ENCODE results near the gene PJVK. TPM values are rescaled to one million over a fixed set of nuclear protein-coding genes. Genes with fewer than 3 reads are reported as not detected.

PJVK gene
- polyA plus RNA-seq, 1 experiment = 1.5 TPM

DNA sequence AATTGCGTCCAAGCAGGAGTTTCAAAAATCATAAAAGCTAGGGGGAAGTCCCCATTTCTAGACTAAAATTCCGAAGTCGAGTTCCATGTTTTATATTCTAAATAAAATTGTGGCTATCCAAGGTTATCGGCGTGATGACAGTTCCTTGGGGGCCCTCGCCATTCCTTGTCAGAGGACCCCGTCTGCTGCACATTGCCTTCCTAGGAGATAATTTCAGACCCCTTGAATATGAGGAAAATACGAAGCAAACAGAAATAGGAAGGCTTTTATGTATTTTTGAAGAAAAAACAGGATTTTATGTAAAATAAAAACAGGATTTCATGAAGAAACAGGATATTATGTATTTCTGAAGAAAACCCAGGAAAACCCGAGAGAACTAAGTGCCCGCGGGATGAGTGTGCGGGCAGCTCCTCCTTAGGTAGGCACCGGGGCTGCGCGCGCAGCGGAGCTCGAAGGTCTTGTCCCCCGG lies 28.6 kb downstream of the PJVK start:
- TF ChIP-seq, protein P1, sequence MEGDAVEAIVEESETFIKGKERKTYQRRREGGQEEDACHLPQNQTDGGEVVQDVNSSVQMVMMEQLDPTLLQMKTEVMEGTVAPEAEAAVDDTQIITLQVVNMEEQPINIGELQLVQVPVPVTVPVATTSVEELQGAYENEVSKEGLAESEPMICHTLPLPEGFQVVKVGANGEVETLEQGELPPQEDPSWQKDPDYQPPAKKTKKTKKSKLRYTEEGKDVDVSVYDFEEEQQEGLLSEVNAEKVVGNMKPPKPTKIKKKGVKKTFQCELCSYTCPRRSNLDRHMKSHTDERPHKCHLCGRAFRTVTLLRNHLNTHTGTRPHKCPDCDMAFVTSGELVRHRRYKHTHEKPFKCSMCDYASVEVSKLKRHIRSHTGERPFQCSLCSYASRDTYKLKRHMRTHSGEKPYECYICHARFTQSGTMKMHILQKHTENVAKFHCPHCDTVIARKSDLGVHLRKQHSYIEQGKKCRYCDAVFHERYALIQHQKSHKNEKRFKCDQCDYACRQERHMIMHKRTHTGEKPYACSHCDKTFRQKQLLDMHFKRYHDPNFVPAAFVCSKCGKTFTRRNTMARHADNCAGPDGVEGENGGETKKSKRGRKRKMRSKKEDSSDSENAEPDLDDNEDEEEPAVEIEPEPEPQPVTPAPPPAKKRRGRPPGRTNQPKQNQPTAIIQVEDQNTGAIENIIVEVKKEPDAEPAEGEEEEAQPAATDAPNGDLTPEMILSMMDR (IDR thresholded peaks at IDR 0.05; ENCODE audit: insufficient read depth, low read depth, low read length) = no peak
- CTCF ChIA-PET = interaction anchor here (1.0 kb wide), 1 partner anchor 44 kb away, joined by 3 read pairs; no protein-coding TSS in a partner anchor
- peak overlapping the region; percentile 22 for H3K4me3 ChIP-seq (ENCODE audit: low read depth, low read length)
- H3K27me3 ChIP-seq (ENCODE audit: control insufficient read depth, insufficient read depth, low read length) = no peaks in the 10 kb centered on the region
- no peak for DNase-seq (ENCODE audit: low read depth)
- no peaks in the 10 kb centered on the region for H3K36me3 ChIP-seq (ENCODE audit: control insufficient read depth, insufficient read depth, low read length)
- POLR2A ChIA-PET = interaction anchor here (0.6 kb wide), 1 partner anchor 29 kb away, joined by 3 read pairs; the partner anchor contains the start of genes PJVK and PRKRA

DNA sequence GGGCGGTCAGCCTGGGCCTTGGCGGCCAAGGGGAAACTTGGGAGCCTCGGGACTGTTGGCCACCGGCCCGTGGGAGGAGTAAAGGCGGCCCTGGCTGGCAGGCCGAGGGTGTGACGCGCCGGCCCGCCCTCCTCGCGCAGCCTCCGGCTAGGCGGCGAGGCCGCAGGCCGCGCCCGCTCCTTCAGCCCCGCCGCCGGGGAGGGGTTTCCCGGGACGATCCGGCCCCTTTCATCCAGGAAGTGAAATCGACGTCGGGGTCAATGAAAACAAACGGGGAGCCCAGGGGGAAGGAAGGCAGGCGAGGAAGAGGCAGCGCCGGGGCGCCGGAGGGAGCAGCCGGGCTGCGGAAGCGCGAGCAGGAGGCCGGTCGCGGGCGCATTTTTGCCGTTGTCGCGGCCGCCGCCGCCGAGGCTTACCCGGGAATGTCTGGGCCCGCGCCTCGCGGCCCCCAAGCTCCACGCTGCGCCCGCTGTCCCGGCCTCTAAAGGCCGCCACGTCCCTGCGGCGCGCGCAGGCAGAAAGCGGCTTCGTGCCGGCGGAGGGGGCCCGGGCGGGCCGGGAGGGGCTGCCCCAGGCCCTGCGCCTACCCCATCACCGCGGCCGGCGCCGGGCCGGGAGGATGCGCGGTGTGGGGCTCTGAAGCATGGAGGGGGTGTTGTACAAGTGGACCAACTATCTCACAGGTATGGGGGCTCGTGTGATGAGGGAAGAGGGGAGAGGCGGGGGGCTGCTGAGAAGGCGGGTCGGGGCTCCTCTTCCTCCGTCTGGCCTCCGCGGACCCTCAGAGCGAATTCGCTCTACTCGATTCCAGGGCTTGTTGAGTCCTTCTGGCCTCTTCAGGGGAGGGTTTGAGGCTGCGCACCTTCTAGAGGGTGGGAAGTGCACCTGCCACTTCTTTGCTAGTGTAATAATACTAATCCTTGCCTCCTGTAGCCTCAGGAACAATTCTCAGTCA lies 29.3 kb downstream of the PJVK start, which contains the start of gene PLEKHA3:
TSS of gene PLEKHA3 (plus strand) at position 231 of the 955 bp plus-strand sequence. CDS start at position 644, 413 bp downstream.
- Histone ChIP-seq H3K36me3 (ENCODE audit: control insufficient read depth, insufficient read depth, low read length) (no peaks in the 10 kb centered on the region), H3K27me3 (ENCODE audit: control insufficient read depth, insufficient read depth, low read length) (no peaks in the 10 kb centered on the region), H3K4me3 (ENCODE audit: low read depth, low read length) (peak within 1 kb of the TSS; percentile 86)
- ChIA-PET POLR2A (interaction anchor here (0.6 kb wide), 2 partner anchors 30 to 1279 kb away, joined by 3 to 5 read pairs; partner anchors contain the start of genes PJVK and PRKRA), CTCF (interaction anchor here (1.0 kb wide), 1 partner anchor 43 kb away, joined by 3 read pairs; no protein-coding TSS in a partner anchor)
- TF ChIP-seq, protein P1 (IDR thresholded peaks at IDR 0.05; ENCODE audit: insufficient read depth, low read depth, low read length) = no peak
- DNase-seq (ENCODE audit: low read depth) = peak; percentile 78

DNA sequence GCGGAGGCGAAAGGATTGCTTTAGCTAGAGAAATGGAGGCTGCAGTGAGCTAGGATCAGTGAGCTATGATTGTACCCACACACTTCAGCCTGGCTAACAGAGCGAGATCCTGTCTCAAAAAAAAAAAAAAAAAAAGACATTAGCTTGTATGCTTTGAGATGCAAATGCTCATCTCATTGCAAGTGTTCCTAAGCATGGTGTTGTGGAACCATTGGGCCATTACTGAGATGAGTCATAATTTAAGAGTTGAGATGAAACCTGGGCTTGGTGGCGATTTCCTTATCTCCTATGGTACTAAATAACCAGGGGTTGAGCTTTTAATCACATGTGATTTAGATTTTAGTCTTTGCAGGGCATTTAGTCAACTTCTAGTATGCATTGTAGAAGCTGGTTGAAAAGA lies 31.3 kb downstream of the PJVK start:
- POLR2A ChIA-PET = interaction anchor here (0.6 kb wide), 1 partner anchor 38 kb away, joined by 4 read pairs; no protein-coding TSS in a partner anchor
- TF ChIP-seq, protein P1 (IDR thresholded peaks at IDR 0.05; ENCODE audit: insufficient read depth, low read depth, low read length) = no peak
- CTCF ChIA-PET = interaction anchor here (0.6 kb wide), 2 partner anchors 19 to 29 kb away, joined by 3 read pairs; no protein-coding TSS in a partner anchor
- H3K36me3 ChIP-seq (ENCODE audit: control insufficient read depth, insufficient read depth, low read length) = peaks cover 2% of the 10 kb centered on the region; the same call in 1 of the 2 replicates
- H3K4me3 ChIP-seq (ENCODE audit: low read depth, low read length) = no peak overlapping the region
- H3K27me3 ChIP-seq (ENCODE audit: control insufficient read depth, insufficient read depth, low read length) = no peaks in the 10 kb centered on the region
- no peak for DNase-seq (ENCODE audit: low read depth)

DNA sequence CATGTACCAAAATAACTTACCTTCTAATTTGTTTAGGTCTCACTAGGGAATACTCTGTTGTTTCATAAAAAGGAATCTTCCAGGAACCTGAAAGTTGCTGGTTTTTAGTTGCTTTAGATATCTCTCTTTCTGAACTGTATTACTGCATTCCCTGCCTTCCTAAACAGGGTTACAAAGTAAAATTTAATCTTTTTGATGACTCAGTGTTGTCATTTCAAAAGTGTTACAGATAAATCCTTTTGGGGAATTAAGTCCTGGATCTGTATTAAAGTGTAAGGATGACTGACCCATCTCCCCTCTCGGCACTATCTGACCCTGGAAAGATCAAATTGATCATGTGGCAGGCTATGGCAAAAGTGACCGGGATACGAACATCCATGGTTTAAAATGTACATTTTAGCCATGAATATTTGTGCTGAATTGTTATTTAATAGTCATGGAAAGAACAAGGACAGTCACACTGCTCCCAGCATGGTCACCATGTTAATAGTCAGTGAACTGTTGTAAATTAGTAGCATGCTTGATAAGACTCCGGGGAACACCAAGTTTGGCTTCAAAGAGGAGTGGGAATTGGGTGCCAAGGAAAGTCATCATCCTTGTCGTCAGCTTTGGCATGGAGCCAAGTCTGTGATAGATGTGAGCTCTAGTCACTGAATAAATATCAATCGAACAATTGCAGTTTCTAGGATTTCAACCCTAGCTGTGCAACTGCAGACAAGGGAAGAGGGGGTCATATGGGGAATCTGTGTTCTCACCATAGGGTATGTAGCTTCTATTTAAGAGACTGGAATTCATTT lies 33.3 kb downstream of the PJVK start:
- TF ChIP-seq, protein P1 (IDR thresholded peaks at IDR 0.05; ENCODE audit: insufficient read depth, low read depth, low read length) = no peak
- Histone ChIP-seq H3K36me3 (ENCODE audit: control insufficient read depth, insufficient read depth, low read length) (peaks cover 3% of the 10 kb centered on the region; the same call in 1 of the 2 replicates), H3K27me3 (ENCODE audit: control insufficient read depth, insufficient read depth, low read length) (no peaks in the 10 kb centered on the region), H3K4me3 (ENCODE audit: low read depth, low read length) (no peak overlapping the region)
- no peak for DNase-seq (ENCODE audit: low read depth)
- ChIA-PET POLR2A (no interaction called here), CTCF (no interaction called here)

All from BJ (cell line).